HG02642 (cell line): ENCODE data around the gene CKAP5.
"Not testable (repeated sequence)": the region's sequence is repeated elsewhere in the genome, so short reads cannot be mapped to it uniquely, and the experiment has no call there.

Experiments
- ATAC-seq: cut with Tn5 transposase; IDR thresholded peaks from one replicate; pipeline ENCODE4 v1.9.1; 2021; ENCODE audit warnings: mild to moderate bottlenecking; ENCODE audit not compliant: unreplicated experiment, poor library complexity

Gene CKAP5

DNA sequence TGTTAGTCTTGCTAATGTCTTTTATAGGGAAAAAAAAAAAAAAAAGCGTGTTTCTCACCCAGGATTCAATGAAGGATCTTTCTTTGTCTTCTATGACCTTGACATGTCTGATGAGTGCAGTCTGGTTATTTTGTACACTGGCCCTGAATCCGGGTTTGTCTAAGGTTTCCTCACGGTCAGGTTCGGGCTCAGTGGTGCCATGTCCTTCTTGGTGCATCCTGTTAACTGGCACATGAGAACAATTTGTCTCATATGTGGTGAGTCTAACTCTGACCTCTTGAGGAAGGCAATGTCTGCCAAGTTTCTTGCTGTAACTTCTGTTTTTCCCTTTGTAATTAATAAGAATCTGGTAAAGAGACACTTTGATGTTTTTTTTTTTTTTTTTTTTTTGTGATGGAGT is 114.5 kb downstream of the CKAP5 start:
- ATAC-seq, result no peak

- ATAC-seq, result no peak
Measured at GRCh38 chr11:46729110-46730027, 116.7 kb downstream of the CKAP5 start.

DNA sequence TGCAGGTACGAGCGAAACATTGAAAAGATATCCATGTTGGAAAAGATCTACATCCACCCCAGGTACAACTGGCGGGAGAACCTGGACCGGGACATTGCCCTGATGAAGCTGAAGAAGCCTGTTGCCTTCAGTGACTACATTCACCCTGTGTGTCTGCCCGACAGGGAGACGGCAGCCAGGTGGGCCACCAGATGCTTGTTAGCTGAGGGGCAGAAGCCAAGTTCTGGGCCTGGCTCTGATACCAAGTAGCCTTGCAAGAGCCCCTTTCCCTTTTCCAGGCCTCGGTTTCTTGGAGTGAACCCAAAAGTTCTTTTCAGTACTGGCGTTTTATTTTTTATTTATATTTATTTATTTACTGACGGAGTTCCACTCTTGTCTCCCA is 117.4 kb downstream of the CKAP5 start:
- ATAC-seq, result no peak

GRCh38 chr11:46727952-46728658 is 118.0 kb downstream of the CKAP5 start:
- ATAC-seq, result no peak

GRCh38 chr11:46726206-46726862 is 119.7 kb downstream of the CKAP5 start:
- no peak for ATAC-seq

DNA sequence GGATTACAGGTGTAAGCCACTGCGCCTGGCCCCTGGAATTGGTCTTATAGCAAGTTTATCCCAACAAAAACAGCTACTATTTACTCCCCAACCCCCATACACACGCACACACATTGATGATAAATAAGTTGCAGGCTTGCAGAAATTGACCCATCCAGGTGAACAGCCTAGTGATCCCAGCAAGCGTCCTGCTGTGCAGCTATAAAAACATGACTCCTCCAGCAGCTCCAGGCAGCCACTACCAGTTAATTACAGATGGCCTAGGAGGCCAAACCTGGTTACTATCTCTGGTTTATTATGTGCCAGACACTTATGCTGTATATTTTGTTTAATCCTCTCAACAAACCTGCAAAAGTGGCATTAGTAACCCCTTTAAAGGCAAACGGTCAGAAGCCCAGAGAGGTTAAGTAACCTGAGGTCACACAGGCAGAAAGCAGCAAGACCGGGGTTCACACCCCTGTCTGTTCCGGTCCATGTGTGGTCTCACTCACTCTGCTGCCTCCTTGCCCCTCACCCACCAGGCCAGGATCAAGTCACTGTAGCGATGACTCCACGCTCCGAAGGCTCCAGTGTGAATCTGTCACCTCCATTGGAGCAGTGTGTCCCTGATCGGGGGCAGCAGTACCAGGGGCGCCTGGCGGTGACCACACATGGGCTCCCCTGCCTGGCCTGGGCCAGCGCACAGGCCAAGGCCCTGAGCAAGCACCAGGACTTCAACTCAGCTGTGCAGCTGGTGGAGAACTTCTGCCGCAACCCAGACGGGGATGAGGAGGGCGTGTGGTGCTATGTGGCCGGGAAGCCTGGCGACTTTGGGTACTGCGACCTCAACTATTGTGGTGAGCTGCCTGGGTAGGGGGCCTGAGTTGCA is 120.5 kb downstream of the CKAP5 start:
- ATAC-seq, result no peak

DNA sequence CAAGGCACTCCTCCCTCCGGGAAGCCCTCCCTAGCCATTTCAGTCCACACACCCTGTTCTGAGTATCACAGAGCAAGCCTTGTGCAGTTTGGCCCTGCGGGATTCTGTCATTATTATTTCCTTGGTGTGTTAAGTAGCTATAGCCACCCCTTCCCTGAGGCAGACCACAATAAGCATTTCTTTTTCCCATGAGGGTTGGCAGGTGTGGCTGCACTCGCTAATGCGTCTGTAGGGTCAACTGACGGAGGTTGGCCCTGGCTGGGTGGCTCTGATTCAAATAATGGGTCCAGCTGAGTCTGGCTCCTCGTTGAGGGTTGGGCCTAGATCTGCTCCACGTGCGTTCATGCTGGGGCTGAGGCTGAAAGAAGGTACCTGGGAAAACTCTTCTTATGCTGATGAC is 122.0 kb downstream of the CKAP5 start:
- no peak for ATAC-seq

DNA sequence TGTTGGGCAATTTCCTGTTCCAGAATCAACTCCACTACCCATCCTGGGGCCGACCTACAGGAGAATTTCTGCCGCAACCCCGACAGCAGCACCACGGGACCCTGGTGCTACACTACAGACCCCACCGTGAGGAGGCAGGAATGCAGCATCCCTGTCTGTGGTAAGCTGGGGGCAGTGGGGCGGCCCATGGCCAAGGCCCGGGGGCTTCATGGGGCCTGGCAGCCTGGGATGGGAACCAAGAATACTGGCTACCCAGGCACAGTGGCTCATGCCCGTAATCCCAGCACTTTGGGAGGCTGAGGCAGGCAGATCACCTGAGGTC is 122.8 kb downstream of the CKAP5 start:
- ATAC-seq, result no peak

GRCh38 chr11:46722566-46723358 is 123.3 kb downstream of the CKAP5 start:
- ATAC-seq, result no peak

DNA sequence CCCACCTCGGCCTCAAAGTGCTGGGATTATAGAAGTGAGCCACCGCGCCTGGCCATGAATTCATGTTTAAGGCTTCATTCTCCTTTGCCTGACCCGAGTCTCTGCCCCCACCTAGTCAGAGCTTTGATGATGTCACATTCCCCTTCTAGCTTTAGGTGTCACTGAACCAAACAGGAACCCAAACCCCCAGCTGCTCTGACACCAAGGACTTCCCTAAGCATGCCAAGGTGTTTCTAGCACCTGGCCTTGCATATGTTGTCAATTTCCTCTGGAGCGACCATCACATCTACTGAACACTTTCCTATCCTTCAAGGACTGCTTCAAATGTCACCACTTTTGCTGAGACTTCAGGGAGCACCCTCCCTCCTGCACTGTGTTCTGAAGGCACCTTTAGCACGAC is 124.8 kb downstream of the CKAP5 start:
- no peak for ATAC-seq

DNA sequence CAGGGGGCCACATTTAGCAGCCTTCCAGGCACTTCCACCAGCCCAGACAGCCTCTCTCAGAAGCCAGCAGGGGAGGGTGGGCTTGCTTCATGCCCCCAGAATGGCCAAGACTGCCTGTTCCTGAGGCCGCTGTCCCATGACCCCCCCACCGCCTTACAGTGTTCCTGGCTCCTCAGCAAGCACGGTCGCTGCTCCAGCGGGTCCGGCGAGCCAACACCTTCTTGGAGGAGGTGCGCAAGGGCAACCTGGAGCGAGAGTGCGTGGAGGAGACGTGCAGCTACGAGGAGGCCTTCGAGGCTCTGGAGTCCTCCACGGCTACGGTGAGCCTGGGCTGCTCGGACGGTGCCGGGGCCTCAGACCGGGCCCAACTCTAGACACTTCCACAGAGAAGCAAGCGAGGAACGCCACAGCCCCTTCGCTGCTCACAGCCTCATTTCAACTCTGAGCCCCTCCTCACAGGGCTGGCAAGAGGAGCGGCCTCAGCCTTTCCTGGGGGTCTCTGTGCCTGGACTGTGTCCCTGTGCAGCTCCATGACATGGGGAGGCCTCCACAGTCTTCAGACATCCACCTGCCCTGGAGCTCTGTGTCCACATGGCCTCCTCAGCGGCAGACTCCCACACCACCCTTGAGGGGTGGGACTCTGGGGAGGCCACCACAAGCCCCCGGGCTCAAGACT is 126.4 kb downstream of the CKAP5 start:
- no peak for ATAC-seq

DNA sequence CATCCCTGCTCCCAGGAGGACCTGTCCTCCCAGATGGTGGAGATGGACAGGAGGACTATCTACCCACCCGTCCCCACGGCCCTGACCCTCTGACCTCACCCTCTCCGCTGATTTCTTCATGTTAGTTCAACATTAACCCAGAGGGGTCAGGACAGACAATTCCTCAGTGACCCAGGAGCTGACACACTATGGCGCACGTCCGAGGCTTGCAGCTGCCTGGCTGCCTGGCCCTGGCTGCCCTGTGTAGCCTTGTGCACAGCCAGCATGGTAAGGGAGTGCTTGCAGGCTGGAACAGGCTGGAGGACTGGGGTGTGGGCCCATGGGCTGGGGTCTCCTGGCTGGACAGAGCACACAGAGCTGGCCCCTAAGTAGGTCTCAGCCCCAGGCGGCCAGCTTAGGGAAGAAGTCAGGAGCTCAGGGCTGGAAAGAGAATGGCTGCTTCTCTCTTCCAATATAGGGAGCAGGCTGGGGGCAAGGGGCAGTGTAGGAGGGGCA is 127.0 kb downstream of the CKAP5 start, which contains the start of gene F2:
TSS of gene F2 (plus strand) at position 166 of the 495 bp plus-strand sequence. CDS start at position 189, 23 bp downstream.
- ATAC-seq, result no peak

DNA sequence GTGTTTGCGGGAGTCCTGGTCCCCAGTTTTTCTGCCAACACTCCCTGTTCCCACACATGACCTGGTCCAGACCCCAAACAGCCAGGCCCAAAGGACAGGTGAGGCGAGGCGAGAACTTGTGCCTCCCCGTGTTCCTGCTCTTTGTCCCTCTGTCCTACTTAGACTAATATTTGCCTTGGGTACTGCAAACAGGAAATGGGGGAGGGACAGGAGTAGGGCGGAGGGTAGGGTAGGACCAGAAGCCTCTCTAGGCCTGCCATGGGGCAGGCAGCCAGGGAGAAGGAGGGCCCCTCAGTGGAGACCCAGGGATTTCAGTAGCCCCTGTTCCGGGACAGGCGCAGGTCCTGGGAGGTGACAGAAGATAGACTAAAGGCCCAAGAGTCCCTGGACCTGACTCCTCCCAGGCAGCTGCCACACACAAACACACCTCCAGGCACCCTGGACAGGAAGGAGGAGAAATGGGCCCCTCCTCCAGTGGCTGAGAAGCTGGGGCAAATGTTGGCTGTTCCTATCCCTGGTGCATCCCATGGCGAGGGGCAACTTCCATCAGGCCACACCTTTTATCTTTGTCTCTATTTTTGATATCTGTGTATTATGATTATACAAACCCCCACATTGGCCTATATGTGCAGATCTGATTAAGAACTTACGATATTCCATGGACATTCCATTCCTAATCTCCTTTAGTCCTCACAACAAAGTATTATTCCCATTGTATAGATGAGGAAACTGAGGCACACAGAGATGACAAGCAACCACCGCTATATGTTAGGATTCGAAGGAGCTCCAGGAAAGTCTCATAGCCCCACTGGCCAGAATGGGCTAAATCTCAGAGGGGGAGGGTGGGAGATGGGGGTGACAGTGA is 127.7 kb downstream of the CKAP5 start:
- ATAC-seq, result no peak

- ATAC-seq, result not testable (repeated sequence)
Measured at GRCh38 chr11:46717825-46718154, 128.3 kb downstream of the CKAP5 start.

DNA sequence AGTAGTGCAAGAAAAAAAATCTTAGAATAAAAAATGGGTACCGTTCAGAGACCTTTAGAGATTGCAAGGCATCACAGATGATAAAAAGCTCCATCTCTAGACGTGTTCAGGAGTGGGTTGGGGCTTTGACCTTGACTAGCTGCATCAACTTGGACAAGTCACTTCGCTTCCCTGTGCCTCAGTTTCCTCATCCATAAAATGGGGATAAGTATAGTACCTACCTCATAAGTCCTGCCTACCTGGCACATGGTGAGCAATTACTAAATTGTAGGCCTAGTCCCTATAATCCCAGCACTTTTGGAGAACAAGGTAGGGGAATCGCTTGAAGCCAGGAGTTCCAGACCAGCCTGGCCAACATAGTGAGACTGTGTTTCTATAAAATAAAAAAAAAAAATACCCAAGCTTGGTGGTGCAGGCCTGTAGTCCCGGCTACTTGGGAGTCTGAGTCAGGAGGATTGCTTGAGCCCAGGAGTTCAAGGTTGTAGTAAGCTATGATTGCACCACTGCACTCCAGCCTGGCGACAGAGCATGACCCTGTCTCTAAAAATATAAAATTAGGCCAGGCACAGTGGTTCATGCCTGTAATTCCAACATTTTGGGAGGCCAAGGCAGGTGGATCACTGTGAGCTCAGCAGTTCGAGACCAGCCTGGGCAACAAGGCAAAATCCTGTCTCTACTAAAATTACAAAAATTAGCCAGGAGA is 133.1 kb downstream of the CKAP5 start:
- ATAC-seq, result no peak

GRCh38 chr11:46711303-46711702 is 134.8 kb downstream of the CKAP5 start:
- ATAC-seq, result no peak

- no peak for ATAC-seq
Measured at GRCh38 chr11:46710821-46711269, 135.2 kb downstream of the CKAP5 start.
